Right atrium auricular region (tissue), 2 donors: ENCODE results near the gene BCAS4. TPM values are rescaled to one million over a fixed set of nuclear protein-coding genes. Genes with fewer than 3 reads are reported as not detected.

Experiments
- DNase-seq: peaks from one replicate; pipeline ENCODE4 v3.0.0-alpha.2; 2019; ENCODE audit warnings: low spot score
- H3K27ac ChIP-seq, 2 donors: fragments of 200-600 bp; sonication (generic); 1 replicate in 1 of 2; 2 replicates in 1 of 2; pipeline ENCODE4 v1.5.1; 2016 to 2019
- H3K27me3 ChIP-seq, 2 donors: fragments of 200-600 bp; sonication (generic); one replicate each; pipeline versions ENCODE4 v1.5.1 to v1.6.0; 2017 to 2019
- H3K36me3 ChIP-seq: fragments of 200-600 bp; sonication (generic); one replicate; pipeline ENCODE4 v1.5.1; 2016
- H3K4me1 ChIP-seq, 2 donors: fragments of 200-600 bp; sonication (generic); one replicate each; pipeline versions ENCODE4 v1.5.1 to v1.6.0; 2017 to 2019
- H3K4me3 ChIP-seq, 2 donors: fragments of 200-600 bp; sonication (generic); 1 replicate in 1 of 2; 2 replicates in 1 of 2; pipeline ENCODE4 v1.5.1; 2017 to 2019; ENCODE audit warnings: mild to moderate bottlenecking in 1 of 2, moderate library complexity in 1 of 2
- H3K9me3 ChIP-seq, 2 donors: fragments of 200-600 bp; sonication (generic); one replicate each; pipeline ENCODE4 v1.5.1; 2019
- CTCF ChIP-seq, 2 donors: fragments of 200-600 bp; sonication (generic); IDR thresholded peaks; one replicate each; pipeline ENCODE4 v1.5.1; 2019; ENCODE audit warnings: antibody characterized with exemption in 2 of 2
- total RNA-seq, 2 donors: library from RNA; depleted of rRNA; stranded (reverse); fragments of >200 nt; gene quantifications; one replicate each; pipeline ENCODE4 v1.1.0, GENCODE V29; 2016

The BCAS4 gene
- total RNA-seq, 2 donors from 2014 or later, result 1.5 to 2.2 TPM

DNA sequence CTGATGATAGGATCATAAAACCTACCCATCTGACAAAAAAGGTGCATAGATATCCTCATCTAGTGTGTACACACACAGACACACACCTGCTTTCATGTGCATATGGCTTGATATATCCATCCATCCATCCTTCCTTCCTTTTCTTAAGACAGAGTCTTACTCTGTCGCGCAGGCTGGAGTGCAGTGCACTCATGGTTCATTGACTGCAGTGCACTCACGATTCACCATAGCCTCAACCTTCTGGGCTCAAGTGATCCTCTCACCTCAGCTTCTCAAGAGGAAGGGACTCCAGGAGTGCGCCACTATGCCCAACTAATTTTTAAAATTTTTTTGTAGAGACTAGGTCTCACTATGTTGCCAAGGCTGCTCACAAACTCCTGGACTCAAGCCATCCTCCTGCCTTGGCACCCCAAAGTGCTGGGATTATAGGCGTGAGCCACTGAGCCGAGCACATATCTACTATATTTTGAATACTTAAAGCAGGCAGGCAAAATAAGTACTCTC is 109.3 kb downstream of the BCAS4 start:
- no peak overlapping the region for H3K4me3 ChIP-seq
- no peak for DNase-seq
- H3K9me3 ChIP-seq, result no peaks in the 10 kb centered on the region
- no peak overlapping the region for H3K27ac ChIP-seq
- peaks cover 25% of the 10 kb centered on the region for H3K36me3 ChIP-seq
- peaks cover 0 to 33% of the 10 kb centered on the region in 2 donors for H3K4me1 ChIP-seq
- no peak for TF ChIP-seq CTCF (IDR thresholded peaks at IDR 0.05)
- H3K27me3 ChIP-seq, result no peaks in the 10 kb centered on the region

DNA sequence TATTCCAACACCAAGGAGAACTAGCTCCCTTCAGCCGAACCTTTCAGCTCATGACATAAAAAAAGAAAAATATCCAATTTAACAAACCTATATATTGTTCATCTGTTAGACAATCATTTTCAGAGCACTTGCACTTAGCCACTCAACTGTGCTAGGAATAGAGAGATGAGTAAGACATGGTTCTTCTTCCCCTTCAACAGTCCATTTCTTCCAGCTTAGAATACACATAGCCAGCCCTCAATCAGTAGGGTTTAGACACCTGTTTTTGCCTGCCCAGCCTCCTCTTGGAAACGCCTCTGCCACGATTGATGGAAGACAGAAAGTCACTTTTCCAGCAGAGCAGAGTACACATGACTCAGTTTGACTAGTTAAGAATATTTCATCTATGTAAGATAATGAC is 114.6 kb downstream of the BCAS4 start:
- no peak for TF ChIP-seq CTCF (IDR thresholded peaks at IDR 0.05)
- no peak for DNase-seq
- H3K36me3 ChIP-seq, result no peaks in the 10 kb centered on the region
- no peak overlapping the region for H3K4me3 ChIP-seq
- H3K4me1 ChIP-seq, result peaks cover 0 to 72% of the 10 kb centered on the region in 2 donors
- H3K27me3 ChIP-seq, result no peaks in the 10 kb centered on the region
- no peaks in the 10 kb centered on the region for H3K9me3 ChIP-seq
- no peak overlapping the region for H3K27ac ChIP-seq

- Histone ChIP-seq H3K4me1 (peaks cover 0 to 71% of the 10 kb centered on the region in 2 donors), H3K36me3 (no peaks in the 10 kb centered on the region), H3K4me3 (no peak overlapping the region), H3K27ac (no peak overlapping the region), H3K9me3 (no peaks in the 10 kb centered on the region), H3K27me3 (no peaks in the 10 kb centered on the region)
- no peak for TF ChIP-seq CTCF (IDR thresholded peaks at IDR 0.05)
- DNase-seq, result no peak
These were observed 116.2 kb downstream of the BCAS4 start for GRCh38 chr20:50911030-50911429.

DNA sequence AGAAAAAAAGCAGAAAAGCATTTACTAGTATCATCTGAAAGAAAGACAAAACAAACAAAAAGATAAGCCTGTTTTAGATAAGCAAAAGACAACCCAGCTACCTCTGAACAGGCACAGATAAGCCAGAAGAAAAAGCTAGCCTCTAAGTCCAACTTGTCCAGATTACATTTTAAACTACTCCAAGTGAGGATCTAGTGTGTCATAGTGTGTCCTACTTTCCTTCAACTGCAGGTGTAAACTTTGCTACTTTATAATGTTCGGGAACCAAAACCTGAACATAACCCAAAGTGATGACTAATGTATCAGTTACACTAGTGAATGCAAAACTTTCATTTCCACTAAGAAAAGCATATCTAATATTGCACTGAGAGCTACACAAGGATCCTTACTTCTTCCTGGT is 116.9 kb downstream of the BCAS4 start:
- no peaks in the 10 kb centered on the region for H3K27me3 ChIP-seq
- TF ChIP-seq CTCF (IDR thresholded peaks at IDR 0.05), result no peak
- H3K36me3 ChIP-seq, result no peaks in the 10 kb centered on the region
- H3K4me1 ChIP-seq, result peaks cover 0 to 71% of the 10 kb centered on the region in 2 donors
- no peak overlapping the region for H3K27ac ChIP-seq
- no peaks in the 10 kb centered on the region for H3K9me3 ChIP-seq
- DNase-seq, result no peak
- H3K4me3 ChIP-seq, result no peak overlapping the region

- Histone ChIP-seq H3K36me3 (no peaks in the 10 kb centered on the region), H3K27me3 (no peaks in the 10 kb centered on the region), H3K4me3 (no peak overlapping the region), H3K9me3 (no peaks in the 10 kb centered on the region), H3K27ac (peak overlapping the region in 1 of 2 donors; percentile 2), H3K4me1 (peaks cover 0 to 83% of the 10 kb centered on the region in 2 donors)
- no peak for TF ChIP-seq CTCF (IDR thresholded peaks at IDR 0.05)
- DNase-seq, result no peak
These were observed 119.0 kb downstream of the BCAS4 start for GRCh38 chr20:50913690-50914375.

DNA sequence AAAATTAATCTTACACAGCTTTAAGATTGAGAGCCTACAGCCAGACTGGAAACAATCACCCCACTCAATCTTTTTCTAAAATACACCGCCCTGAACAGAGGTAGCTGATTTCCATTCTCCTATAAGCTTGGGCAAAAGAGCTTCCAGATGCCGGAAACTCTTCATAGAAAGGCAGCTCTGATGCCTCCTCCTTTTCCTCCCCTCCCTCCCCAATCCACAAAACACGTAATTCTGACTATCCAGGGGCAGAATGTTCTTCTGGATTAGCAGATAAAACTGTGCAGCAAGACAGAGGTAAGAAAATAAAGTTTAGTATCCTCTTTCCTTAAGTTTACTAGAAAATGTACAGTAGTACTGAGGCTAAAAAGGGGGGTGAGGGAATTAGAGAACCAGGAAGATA is 120.6 kb downstream of the BCAS4 start:
- no peak for TF ChIP-seq CTCF (IDR thresholded peaks at IDR 0.05)
- Histone ChIP-seq H3K27ac (peak overlapping the region in 1 of 2 donors; percentile 1), H3K9me3 (no peaks in the 10 kb centered on the region), H3K4me1 (peaks cover 0 to 84% of the 10 kb centered on the region in 2 donors), H3K27me3 (no peaks in the 10 kb centered on the region), H3K36me3 (no peaks in the 10 kb centered on the region), H3K4me3 (no peak overlapping the region)
- no peak for DNase-seq
